IPS-11a (cell line): ENCODE data around the gene SCN1B.
"Not testable (repeated sequence)": the region's sequence is repeated elsewhere in the genome, so short reads cannot be mapped to it uniquely, and the experiment has no call there.

Experiments used
- H3K4me3 ChIP-seq: one replicate; pipeline ENCODE4 v1.5.1; 2013; ENCODE audit warnings: low read depth, low read length, control low read depth

The SCN1B gene

GRCh38 chr19:35034588-35035382, 4.5 kb downstream of the SCN1B start:
- H3K4me3 ChIP-seq = no peak overlapping the region

GRCh38 chr19:35037716-35038622, 7.7 kb downstream of the SCN1B start:
- no peak overlapping the region for H3K4me3 ChIP-seq

- H3K4me3 ChIP-seq = no peak overlapping the region
Observed at GRCh38 chr19:35038623-35039512, 8.6 kb downstream of the SCN1B start.

GRCh38 chr19:35039881-35040825, 9.9 kb downstream of the SCN1B start:
- H3K4me3 ChIP-seq = no peak overlapping the region

GRCh38 chr19:35040826-35041547, 10.7 kb downstream of the SCN1B start:
- no peak overlapping the region for H3K4me3 ChIP-seq

GRCh38 chr19:35041548-35042055, 11.3 kb downstream of the SCN1B start, which contains the start of gene HPN:
TSS of gene HPN (plus strand) at chr19:35041721. CDS start at chr19:35042507, 786 bp downstream.
- no peak within 1 kb of the TSS for H3K4me3 ChIP-seq

- H3K4me3 ChIP-seq = no peak overlapping the region
Observed at GRCh38 chr19:35042056-35042730, 11.9 kb downstream of the SCN1B start.

GRCh38 chr19:35042954-35043604, 12.8 kb downstream of the SCN1B start:
- no peak overlapping the region for H3K4me3 ChIP-seq

GRCh38 chr19:35043906-35044305, 13.6 kb downstream of the SCN1B start:
- no peak overlapping the region for H3K4me3 ChIP-seq

GRCh38 chr19:35044317-35045117, 14.2 kb downstream of the SCN1B start:
- no peak overlapping the region for H3K4me3 ChIP-seq

GRCh38 chr19:35045667-35046300, 15.5 kb downstream of the SCN1B start:
- no peak overlapping the region for H3K4me3 ChIP-seq

- H3K4me3 ChIP-seq = no peak overlapping the region
Observed at GRCh38 chr19:35046461-35046860, 16.2 kb downstream of the SCN1B start.

- no peak overlapping the region for H3K4me3 ChIP-seq
Observed at GRCh38 chr19:35048911-35049411, 18.7 kb downstream of the SCN1B start.

GRCh38 chr19:35049456-35049855, 19.2 kb downstream of the SCN1B start:
- H3K4me3 ChIP-seq = no peak overlapping the region

- H3K4me3 ChIP-seq = not testable (repeated sequence)
Observed at GRCh38 chr19:35050662-35051061, 20.4 kb downstream of the SCN1B start.

GRCh38 chr19:35051268-35051667, 21.0 kb downstream of the SCN1B start:
- H3K4me3 ChIP-seq = not testable (repeated sequence)
